Lower lobe of right lung (tissue), 2 donors: ENCODE measurements around the gene FAF1. TPM values are rescaled to one million over a fixed set of nuclear protein-coding genes. Genes with fewer than 3 reads are reported as not detected.

Experiments
- ATAC-seq, 2 donors: fragments of 200-7000 bp; cut with Tn5 transposase; one replicate each; pipeline ENCODE4 v1.9.1; 2020 to 2022; ENCODE audit warnings: mild to moderate bottlenecking in 2 of 2, moderate library complexity in 2 of 2
- DNase-seq: peaks from one replicate; pipeline ENCODE4 v3.0.0-alpha.2; 2020
- H3K27ac ChIP-seq: fragments of 200-600 bp; one replicate; pipeline ENCODE4 v1.8.0; 2022
- H3K27me3 ChIP-seq: fragments of 200-600 bp; one replicate; pipeline ENCODE4 v1.8.0; 2022; ENCODE audit warnings: low read depth
- H3K36me3 ChIP-seq: fragments of 200-600 bp; one replicate; pipeline ENCODE4 v1.8.0; 2022; ENCODE audit warnings: mild to moderate bottlenecking
- H3K4me1 ChIP-seq: fragments of 200-600 bp; one replicate; pipeline ENCODE4 v1.8.0; 2022
- H3K4me3 ChIP-seq: fragments of 200-600 bp; one replicate; pipeline ENCODE4 v1.8.0; 2022; ENCODE audit warnings: mild to moderate bottlenecking
- H3K9me3 ChIP-seq: fragments of 200-600 bp; one replicate; pipeline ENCODE4 v1.8.0; 2022
- CTCF ChIP-seq: fragments of 200-600 bp; IDR thresholded peaks from one replicate; pipeline ENCODE4 v1.8.0; 2022; ENCODE audit warnings: antibody characterized with exemption, mild to moderate bottlenecking
- intact Hi-C: fragments of 100-400 bp; cut with DNase I; formaldehyde crosslinking; loops from one replicate; pipeline ENCODE4 v1.11.0; 2022
- total RNA-seq: library from RNA; stranded (reverse); fragmentation: NEBNext Ultra II Directional; extraction: Animal tissue kit (Norgen Biotek cat#: 25700); gene quantifications from one replicate; pipeline ENCODE4 v1.2.1, GENCODE V29; 2021
- donor health status: DM: no; HTN: yes; CAD: no; lungs with severe emphysema.

FAF1 gene
- total RNA-seq, 1 donor from 2014 or later = 45.0 TPM

- Histone ChIP-seq H3K9me3 (no peaks in the 10 kb centered on the region), H3K4me3 (no peak overlapping the region), H3K27me3 (peaks cover 84% of the 10 kb centered on the region), H3K4me1 (peaks cover 16% of the 10 kb centered on the region), H3K27ac (no peak overlapping the region), H3K36me3 (no peaks in the 10 kb centered on the region)
- intact Hi-C loops = no loop called here
- no peak for TF ChIP-seq CTCF
- DNase-seq (no peak), ATAC-seq (no peak)
Measured at GRCh38 chr1:50416553-50417453, 543.3 kb downstream of the FAF1 start.

- Histone ChIP-seq H3K27me3 (peaks cover 77% of the 10 kb centered on the region), H3K36me3 (no peaks in the 10 kb centered on the region), H3K9me3 (no peaks in the 10 kb centered on the region), H3K4me3 (no peak overlapping the region), H3K4me1 (peaks cover 16% of the 10 kb centered on the region), H3K27ac (no peak overlapping the region)
- TF ChIP-seq CTCF = no peak
- ATAC-seq = no peak
- DNase-seq = no peak
- intact Hi-C loops = no loop called here
Measured at GRCh38 chr1:50416150-50416527, 543.9 kb downstream of the FAF1 start.

GRCh38 chr1:50415235-50416149 lies 544.6 kb downstream of the FAF1 start:
- no peak for TF ChIP-seq CTCF
- no peak for ATAC-seq
- Histone ChIP-seq H3K27ac (no peak overlapping the region), H3K9me3 (no peaks in the 10 kb centered on the region), H3K4me3 (no peak overlapping the region), H3K4me1 (peaks cover 16% of the 10 kb centered on the region), H3K27me3 (peaks cover 71% of the 10 kb centered on the region), H3K36me3 (no peaks in the 10 kb centered on the region)
- no peak for DNase-seq
- intact Hi-C loops = no loop called here

- ATAC-seq = no peak
- TF ChIP-seq CTCF = no peak
- H3K36me3 ChIP-seq = no peaks in the 10 kb centered on the region
Measured at GRCh38 chr1:50414853-50415234, 545.2 kb downstream of the FAF1 start.

GRCh38 chr1:50412813-50413476 lies 547.1 kb downstream of the FAF1 start:
- Histone ChIP-seq H3K27ac (no peak overlapping the region), H3K4me3 (no peak overlapping the region), H3K36me3 (no peaks in the 10 kb centered on the region), H3K9me3 (no peaks in the 10 kb centered on the region), H3K4me1 (peaks cover 16% of the 10 kb centered on the region), H3K27me3 (peaks cover 51% of the 10 kb centered on the region)
- intact Hi-C loops = no loop called here
- TF ChIP-seq CTCF = no peak
- ATAC-seq = no peak
- no peak for DNase-seq

More at GRCh38 chr1:50414853-50415234, 545.2 kb downstream of the FAF1 start:
- Histone ChIP-seq H3K4me1 (peaks cover 16% of the 10 kb centered on the region), H3K4me3 (no peak overlapping the region), H3K9me3 (no peaks in the 10 kb centered on the region), H3K27me3 (peaks cover 69% of the 10 kb centered on the region), H3K27ac (no peak overlapping the region)
- DNase-seq = no peak
- intact Hi-C loops = no loop called here
